Prostate gland (tissue), 2 donors: ENCODE results near the gene C6orf89.

ENCODE experiments used
- POLR2A ChIP-seq: fragments of 450-650 bp; IDR thresholded peaks from one replicate; pipeline ENCODE4 v1.6.1; 2016; ENCODE audit warnings: antibody characterized with exemption, mild to moderate bottlenecking
- POLR2AphosphoS5 ChIP-seq: sonication (generic); formaldehyde crosslinking; IDR thresholded peaks from one replicate; pipeline ENCODE4 v1.6.1; 2017; ENCODE audit warnings: antibody characterized with exemption
- TF ChIP-seq, protein P1 (sequence below), 4 experiments: fragments of 200-600 bp in 2 of 4; fragments of 450-650 bp in 2 of 4; sonication (generic) in 2 of 4; IDR thresholded peaks; 1 replicate in 3 of 4; 2 replicates in 1 of 4; pipeline ENCODE4 v1.5.1; 2016 to 2019; ENCODE audit warnings: antibody characterized with exemption in 4 of 4, mild to moderate bottlenecking in 2 of 4, moderate library complexity in 2 of 4

DNA sequence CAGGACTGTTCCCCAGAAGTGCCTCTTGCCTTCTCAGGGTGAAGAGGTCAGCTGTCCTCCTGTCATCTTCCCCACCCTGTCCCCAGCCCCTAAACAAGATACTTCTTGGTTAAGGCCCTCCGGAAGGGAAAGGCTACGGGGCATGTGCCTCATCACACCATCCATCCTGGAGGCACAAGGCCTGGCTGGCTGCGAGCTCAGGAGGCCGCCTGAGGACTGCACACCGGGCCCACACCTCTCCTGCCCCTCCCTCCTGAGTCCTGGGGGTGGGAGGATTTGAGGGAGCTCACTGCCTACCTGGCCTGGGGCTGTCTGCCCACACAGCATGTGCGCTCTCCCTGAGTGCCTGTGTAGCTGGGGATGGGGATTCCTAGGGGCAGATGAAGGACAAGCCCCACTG, 78.6 kb downstream of the C6orf89 start:
- TF ChIP-seq POLR2A: no peak
- TF ChIP-seq, protein P1, sequence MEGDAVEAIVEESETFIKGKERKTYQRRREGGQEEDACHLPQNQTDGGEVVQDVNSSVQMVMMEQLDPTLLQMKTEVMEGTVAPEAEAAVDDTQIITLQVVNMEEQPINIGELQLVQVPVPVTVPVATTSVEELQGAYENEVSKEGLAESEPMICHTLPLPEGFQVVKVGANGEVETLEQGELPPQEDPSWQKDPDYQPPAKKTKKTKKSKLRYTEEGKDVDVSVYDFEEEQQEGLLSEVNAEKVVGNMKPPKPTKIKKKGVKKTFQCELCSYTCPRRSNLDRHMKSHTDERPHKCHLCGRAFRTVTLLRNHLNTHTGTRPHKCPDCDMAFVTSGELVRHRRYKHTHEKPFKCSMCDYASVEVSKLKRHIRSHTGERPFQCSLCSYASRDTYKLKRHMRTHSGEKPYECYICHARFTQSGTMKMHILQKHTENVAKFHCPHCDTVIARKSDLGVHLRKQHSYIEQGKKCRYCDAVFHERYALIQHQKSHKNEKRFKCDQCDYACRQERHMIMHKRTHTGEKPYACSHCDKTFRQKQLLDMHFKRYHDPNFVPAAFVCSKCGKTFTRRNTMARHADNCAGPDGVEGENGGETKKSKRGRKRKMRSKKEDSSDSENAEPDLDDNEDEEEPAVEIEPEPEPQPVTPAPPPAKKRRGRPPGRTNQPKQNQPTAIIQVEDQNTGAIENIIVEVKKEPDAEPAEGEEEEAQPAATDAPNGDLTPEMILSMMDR (IDR thresholded peaks at IDR 0.05): no peak
- no peak for TF ChIP-seq POLR2AphosphoS5
